Coronary artery (tissue), 2 donors: ENCODE results near the gene RBMS1.
"Not testable (repeated sequence)": the region's sequence is repeated elsewhere in the genome, so short reads cannot be mapped to it uniquely, and the experiment has no call there.

Experiments used
- DNase-seq: peaks from one replicate; pipeline ENCODE4 v3.0.0-alpha.2; 2017; ENCODE audit warnings: low spot score
- H3K27ac ChIP-seq, 2 donors: fragments of 200-600 bp; sonication (generic); one replicate each; pipeline ENCODE4 v1.5.1; 2016 to 2019
- H3K4me3 ChIP-seq: fragments of 200-600 bp; sonication (generic); 2 replicates; pipeline ENCODE4 v1.5.1; 2016; ENCODE audit warnings: mild to moderate bottlenecking, moderate library complexity
- TF ChIP-seq, protein P1 (sequence below): fragments of 200-600 bp; sonication (generic); IDR thresholded peaks from one replicate; pipeline ENCODE4 v1.5.1; 2019; ENCODE audit warnings: antibody characterized with exemption

Gene RBMS1

DNA sequence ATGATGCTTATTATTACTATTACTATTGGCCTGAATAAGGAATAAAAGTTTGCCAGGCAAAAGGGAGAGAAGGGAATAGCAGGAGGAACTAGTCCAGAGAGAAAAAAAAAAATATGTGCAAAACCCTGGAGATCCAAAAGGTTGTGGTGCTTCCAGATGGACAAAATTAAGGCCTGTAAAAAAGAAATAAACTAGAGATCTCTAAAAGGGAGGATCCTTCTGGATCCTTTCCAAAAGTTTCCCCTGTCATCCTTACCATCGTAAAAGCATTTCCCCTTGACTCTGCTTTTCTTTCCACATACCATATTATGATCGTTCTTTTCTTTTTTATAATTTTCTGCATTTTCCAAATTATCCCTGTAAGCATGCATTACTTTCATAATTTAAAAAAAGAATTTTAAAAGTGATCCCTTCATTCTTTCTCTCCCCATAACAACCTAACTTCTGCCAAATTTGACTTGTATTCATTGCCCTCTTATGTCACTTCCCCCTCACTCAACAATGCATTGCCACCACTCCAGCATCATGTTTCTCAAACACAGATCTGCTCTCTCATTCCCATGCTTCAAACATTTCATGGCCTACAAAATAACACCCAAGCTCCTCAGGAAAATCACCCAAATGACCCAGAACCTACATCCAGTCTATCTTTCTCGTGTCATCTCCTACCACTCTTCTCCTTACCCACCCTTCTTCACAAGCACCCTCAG lies 40.3 kb downstream of the RBMS1 start:
- TF ChIP-seq, protein P1, sequence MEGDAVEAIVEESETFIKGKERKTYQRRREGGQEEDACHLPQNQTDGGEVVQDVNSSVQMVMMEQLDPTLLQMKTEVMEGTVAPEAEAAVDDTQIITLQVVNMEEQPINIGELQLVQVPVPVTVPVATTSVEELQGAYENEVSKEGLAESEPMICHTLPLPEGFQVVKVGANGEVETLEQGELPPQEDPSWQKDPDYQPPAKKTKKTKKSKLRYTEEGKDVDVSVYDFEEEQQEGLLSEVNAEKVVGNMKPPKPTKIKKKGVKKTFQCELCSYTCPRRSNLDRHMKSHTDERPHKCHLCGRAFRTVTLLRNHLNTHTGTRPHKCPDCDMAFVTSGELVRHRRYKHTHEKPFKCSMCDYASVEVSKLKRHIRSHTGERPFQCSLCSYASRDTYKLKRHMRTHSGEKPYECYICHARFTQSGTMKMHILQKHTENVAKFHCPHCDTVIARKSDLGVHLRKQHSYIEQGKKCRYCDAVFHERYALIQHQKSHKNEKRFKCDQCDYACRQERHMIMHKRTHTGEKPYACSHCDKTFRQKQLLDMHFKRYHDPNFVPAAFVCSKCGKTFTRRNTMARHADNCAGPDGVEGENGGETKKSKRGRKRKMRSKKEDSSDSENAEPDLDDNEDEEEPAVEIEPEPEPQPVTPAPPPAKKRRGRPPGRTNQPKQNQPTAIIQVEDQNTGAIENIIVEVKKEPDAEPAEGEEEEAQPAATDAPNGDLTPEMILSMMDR: no peak
- no peak overlapping the region for H3K27ac ChIP-seq
- no peak for DNase-seq
- no peak overlapping the region for H3K4me3 ChIP-seq

DNA sequence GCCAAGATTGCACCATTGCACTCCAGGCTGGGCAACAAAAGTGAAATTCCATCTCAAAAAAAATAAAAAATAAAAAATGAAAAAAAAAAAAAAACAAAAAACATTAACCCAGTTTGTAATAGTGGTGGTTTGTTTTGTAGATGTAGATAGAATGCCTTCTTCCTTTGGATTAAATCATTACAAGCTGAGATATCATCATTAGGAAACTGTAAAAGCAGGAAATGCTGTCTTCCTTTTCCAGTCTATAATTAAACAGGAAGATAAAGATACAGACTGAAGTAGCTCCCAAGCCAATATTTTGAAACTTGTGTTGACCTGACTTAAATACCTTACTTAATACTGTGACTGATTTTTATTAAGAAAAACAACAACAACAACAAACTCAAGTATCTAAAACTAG lies 43.1 kb downstream of the RBMS1 start:
- Histone ChIP-seq H3K4me3 (no peak overlapping the region), H3K27ac (no peak overlapping the region)
- TF ChIP-seq, protein P1: no peak
- no peak for DNase-seq

DNA sequence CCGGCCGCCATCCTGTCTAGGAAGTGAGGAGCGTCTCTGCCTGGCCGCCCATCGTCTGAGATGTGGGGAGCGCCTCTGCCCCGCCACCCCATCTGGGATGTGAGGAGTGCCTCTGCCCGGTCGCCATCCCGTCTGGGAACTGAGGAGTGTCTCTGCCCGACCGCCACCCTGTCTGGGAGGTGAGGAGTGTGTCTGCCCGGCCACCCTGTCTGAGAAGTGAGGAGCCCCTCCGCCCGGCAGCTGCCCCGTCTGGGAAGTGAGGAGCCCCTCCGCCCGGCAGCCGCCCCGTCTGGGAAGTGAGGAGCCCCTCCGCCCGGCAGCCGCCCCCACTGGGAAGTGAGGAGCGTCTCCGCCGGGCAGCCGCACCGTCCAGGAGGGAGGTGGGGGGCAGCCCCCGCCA lies 44.8 kb downstream of the RBMS1 start:
- H3K27ac ChIP-seq, DNase-seq, H3K4me3 ChIP-seq: not testable (repeated sequence)

DNA sequence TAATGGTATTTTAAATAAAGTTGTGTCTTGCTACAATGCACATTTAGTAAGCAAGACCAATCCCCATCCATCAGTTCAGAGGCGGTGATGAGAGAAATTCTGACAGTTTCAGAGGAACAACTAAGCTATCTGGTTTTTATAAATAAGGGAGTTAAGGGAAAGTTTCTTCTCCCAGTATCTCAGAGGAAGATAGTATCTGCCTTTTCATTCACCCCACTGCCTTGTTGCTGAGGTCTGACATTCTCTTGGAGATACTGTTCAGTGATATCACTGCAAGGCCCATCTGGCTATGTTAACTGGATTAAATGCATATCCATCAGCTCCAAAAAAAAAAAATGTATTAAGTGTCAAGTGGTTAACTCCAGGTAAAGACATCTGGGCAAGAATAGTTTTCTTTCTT lies 47.9 kb downstream of the RBMS1 start:
- TF ChIP-seq, protein P1: no peak
- H3K4me3 ChIP-seq: no peak overlapping the region
- no peak for DNase-seq
- H3K27ac ChIP-seq: no peak overlapping the region

DNA sequence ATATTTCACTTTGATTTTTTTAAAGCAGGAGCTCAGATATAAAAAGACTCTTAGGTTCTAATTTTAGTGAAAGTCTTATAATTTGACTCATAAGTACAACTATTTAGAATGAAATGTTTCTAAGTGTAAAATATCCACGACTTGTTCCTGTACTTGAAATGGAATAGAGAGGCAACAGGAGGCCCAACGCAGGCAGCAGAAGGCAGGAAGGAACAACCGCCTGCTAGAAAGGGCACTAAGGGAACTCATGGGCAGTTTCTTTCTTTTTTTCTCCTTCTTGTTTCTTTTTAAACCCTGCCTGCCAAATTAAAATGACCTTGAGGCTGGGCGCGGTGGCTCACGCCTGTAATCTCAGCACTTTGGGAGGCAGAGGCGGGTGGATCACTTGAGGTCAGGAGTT lies 51.0 kb downstream of the RBMS1 start:
- DNase-seq: no peak
- Histone ChIP-seq H3K27ac (no peak overlapping the region), H3K4me3 (no peak overlapping the region)
- TF ChIP-seq, protein P1: no peak

DNA sequence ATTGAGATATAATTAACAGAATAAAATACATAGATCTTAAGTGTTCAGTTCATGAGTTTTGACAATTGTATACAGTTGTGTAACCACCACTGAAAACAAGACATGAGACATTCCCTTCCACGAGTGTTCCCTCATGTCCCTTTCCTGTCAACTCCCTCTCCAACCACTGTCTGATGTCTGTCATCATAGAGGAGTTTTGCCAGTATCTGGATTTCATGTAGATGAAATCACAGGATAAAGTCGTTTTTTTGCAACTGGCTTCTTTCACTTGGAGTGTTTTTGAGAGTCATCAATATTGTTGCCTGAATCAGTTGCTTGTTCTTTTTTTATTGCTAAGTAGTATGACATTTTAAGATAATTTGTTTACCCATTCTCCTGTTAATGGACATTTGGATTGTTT lies 52.7 kb downstream of the RBMS1 start:
- no peak for DNase-seq
- H3K4me3 ChIP-seq: no peak overlapping the region
- TF ChIP-seq, protein P1: no peak
- no peak overlapping the region for H3K27ac ChIP-seq

DNA sequence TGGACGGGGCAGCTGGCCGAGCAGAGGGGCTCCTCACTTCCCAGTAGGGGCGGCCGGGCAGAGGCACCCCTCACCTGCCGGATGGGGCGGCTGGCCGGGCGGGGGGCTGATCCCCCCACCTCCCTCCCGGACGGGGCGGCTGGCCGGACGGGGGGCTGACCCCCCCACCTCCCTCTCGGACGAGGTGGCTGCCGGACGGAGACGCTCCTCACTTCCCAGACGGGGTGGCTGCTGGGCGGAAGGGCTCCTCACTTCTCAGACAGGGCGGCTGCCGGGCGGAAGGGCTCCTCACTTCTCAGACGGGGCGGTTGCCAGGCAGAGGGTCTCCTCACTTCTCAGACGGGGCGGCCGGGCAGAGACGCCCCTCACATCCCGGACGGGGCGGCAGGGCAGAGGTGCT lies 54.6 kb downstream of the RBMS1 start:
- not testable (repeated sequence) for H3K4me3 ChIP-seq, DNase-seq, H3K27ac ChIP-seq

DNA sequence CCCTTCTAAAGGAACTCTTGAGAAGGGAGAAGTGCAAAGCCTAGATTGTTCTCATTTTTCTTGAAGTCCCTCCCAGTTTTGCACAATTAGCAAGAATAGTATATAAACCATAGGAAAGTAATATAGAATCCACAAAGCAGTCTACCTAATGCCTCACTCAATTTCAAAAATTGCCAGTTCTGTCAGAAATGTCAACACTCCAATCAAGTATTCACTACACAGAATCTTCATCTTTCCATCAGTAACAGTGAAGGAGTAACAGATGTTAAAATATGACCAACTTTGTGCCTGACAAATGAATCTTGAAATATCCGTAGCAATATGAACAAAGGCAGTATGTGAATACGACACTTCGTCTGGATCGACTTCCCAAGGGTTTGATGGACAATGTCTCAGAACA lies 56.3 kb downstream of the RBMS1 start:
- H3K27ac ChIP-seq: no peak overlapping the region
- TF ChIP-seq, protein P1: no peak
- DNase-seq: no peak
- H3K4me3 ChIP-seq: no peak overlapping the region
